GM06990 (cell line): Measurements from ENCODE around the gene CRYBA2.

Experiments used
- DNase-seq: peaks from one replicate; pipeline ENCODE4 v3.0.0-alpha.2; 2011; ENCODE audit not compliant: insufficient read length; ENCODE audit errors: extremely low read depth
- H3K27me3 ChIP-seq: replicated peaks from 2 replicates; pipeline ENCODE4 v1.6.0; 2011; ENCODE audit warnings: low read length; ENCODE audit not compliant: control insufficient read depth, insufficient read depth
- H3K36me3 ChIP-seq: 2 replicates; pipeline ENCODE4 v1.5.1; 2011; ENCODE audit warnings: low read length; ENCODE audit not compliant: control insufficient read depth, insufficient read depth
- H3K4me3 ChIP-seq: replicated peaks from 2 replicates; pipeline ENCODE4 v1.5.1; 2011; ENCODE audit warnings: low read depth, mild to moderate bottlenecking, control low read depth, low read length
- TF ChIP-seq, protein P1 (sequence below): IDR thresholded peaks from 2 replicates; pipeline ENCODE4 v1.5.1; 2011; ENCODE audit warnings: low read length, control low read depth, mild to moderate bottlenecking, inconsistent platforms; ENCODE audit not compliant: insufficient read depth, poor library complexity, severe bottlenecking

Gene CRYBA2

DNA sequence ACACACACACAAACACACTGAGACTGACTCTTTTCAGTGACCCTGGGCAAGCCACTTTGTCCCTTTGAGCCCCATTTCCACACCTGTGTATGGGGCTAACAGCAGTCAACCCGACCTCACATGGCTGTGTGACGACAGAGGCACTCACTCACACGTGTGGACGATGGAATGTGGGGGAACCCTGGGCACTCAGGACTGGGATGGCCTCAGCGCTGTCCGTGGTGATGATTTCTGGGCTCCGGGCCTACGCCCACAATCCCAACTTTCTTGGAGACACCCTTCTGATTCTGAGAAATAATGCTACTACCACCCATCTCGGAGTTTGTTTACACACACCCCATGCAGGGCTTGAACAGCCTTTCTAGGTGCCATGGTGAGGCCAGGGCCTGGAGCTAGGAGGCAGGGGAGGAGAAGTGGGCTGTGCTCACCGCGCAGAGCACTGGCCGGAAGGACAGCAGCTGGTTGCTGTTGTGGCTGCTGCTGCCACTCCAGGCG is 1.5 kb downstream of the CRYBA2 start:
- H3K36me3 ChIP-seq, result no peaks in the 10 kb centered on the region
- peaks cover 11% of the 10 kb centered on the region for H3K27me3 ChIP-seq
- DNase-seq, result no peak
- TF ChIP-seq, protein P1, sequence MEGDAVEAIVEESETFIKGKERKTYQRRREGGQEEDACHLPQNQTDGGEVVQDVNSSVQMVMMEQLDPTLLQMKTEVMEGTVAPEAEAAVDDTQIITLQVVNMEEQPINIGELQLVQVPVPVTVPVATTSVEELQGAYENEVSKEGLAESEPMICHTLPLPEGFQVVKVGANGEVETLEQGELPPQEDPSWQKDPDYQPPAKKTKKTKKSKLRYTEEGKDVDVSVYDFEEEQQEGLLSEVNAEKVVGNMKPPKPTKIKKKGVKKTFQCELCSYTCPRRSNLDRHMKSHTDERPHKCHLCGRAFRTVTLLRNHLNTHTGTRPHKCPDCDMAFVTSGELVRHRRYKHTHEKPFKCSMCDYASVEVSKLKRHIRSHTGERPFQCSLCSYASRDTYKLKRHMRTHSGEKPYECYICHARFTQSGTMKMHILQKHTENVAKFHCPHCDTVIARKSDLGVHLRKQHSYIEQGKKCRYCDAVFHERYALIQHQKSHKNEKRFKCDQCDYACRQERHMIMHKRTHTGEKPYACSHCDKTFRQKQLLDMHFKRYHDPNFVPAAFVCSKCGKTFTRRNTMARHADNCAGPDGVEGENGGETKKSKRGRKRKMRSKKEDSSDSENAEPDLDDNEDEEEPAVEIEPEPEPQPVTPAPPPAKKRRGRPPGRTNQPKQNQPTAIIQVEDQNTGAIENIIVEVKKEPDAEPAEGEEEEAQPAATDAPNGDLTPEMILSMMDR, result no peak
- no peak overlapping the region for H3K4me3 ChIP-seq

DNA sequence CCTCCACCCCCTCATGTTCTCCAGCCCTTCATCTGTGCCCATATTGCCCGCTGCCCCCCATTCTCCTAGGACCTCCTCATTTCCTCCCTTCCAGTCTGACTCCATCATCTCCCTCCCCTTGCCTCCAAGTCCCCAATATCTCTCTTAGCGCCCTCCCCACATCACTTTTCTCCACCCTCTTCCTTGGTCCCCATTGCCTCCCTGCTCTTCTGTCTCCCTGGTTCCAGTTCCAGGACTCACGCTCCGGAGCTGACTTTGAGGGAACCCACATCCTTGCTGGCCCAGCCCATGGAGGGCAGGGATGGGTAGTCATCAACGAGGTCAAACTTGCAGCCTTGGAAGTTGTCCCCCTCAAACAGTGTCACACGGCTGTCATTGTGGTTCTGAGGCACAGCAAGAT is 2.6 kb downstream of the CRYBA2 start:
- Histone ChIP-seq H3K27me3 (peaks cover 13% of the 10 kb centered on the region), H3K4me3 (no peak overlapping the region), H3K36me3 (no peaks in the 10 kb centered on the region)
- DNase-seq, result no peak
- TF ChIP-seq, protein P1, result no peak

DNA sequence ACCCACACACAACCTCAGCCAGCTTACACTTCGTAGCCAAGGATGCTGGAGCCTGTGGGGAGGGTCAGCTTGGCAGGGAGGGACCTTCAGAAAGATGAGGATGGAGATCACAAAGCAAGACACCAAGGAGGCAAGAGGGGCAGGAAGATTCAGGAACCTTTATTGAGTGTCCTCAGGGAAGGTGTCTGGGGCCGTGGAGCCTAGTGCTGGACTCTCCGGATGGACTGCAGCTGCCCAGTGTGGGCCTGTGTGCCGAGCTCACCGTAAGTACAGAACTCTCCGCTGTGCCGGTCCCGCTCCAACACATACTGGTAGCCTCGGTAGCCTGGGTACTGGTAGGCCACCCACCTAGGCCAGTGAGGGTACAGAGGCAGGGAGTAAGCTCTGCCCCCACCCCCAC is 3.2 kb downstream of the CRYBA2 start:
- no peak overlapping the region for H3K4me3 ChIP-seq
- H3K36me3 ChIP-seq, result no peaks in the 10 kb centered on the region
- DNase-seq, result no peak
- TF ChIP-seq, protein P1, result no peak
- peaks cover 11% of the 10 kb centered on the region for H3K27me3 ChIP-seq

DNA sequence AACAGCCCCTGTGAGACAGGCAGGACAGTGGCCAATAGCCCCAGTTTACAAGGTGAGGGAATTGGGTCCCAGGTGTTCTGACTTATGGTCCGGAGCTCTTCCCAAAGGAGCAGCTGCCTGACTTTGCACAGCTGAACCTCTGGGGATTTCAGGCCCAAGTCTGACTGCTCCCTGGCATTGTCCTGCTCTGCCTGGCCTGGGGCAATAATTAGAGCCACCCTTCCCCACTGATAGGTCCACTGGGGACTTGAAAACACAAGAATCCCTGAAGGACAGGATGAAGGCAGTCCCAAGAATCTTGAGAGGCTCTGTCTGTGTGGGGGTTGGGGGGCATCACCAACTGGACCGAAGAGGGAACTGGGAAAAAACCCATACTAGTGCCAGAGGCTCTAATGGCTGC is 4.6 kb downstream of the CRYBA2 start:
- H3K4me3 ChIP-seq, result no peak overlapping the region
- no peak for DNase-seq
- H3K36me3 ChIP-seq, result no peaks in the 10 kb centered on the region
- TF ChIP-seq, protein P1, result no peak
- H3K27me3 ChIP-seq, result peaks cover 7% of the 10 kb centered on the region

DNA sequence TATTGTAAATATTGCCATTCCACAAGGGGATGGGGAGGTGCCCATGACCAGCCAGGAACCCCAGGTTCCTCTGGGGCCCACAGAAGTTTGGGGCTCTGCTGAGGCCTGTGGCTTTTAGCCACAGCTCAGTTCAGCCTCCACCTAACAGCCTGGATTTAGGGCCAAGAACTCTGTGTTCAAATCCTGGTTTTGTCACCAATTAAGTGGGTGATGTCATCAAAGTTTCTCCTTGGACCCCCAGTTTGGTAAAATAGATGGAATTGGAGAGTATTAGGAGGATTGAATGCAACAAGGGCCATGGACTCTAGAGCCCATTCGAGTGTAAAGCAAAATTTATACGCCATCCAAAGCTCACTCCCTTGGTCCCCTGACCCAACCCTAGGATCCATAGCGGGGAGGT is 5.1 kb downstream of the CRYBA2 start:
- Histone ChIP-seq H3K27me3 (peaks cover 8% of the 10 kb centered on the region), H3K36me3 (no peaks in the 10 kb centered on the region), H3K4me3 (no peak overlapping the region)
- TF ChIP-seq, protein P1, result no peak
- no peak for DNase-seq

DNA sequence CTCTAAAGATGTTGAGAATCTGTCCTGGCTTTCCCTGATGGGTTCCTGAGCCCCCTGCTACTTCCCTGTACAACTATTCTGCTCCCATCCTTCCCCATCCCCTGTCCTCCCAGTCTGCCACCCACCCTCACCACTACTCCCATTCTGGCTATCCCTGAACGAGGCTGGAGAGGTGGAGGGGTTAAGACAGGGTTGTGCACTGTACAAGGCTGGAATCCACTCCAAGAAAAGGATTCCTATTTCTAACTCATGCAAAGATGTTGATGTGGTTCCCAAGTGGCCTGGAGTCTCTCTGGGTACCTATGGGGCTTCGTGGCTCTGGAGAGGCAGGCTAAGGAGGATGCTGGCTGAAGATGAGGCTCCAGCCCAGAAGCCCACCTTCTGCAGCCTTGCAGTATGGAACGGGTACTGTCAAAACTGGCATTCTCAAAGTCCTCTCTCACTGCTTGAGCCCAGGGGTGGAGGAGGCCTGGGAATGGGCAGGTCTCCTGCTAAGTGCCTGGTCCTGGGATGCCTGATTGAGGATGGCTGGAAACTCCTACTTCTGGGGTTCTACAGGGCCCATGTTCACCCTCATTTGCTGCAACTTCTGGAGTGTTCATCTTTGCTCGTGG is 7.0 kb downstream of the CRYBA2 start:
- no peak for DNase-seq
- no peak overlapping the region for H3K4me3 ChIP-seq
- peaks cover 8% of the 10 kb centered on the region for H3K27me3 ChIP-seq
- no peaks in the 10 kb centered on the region for H3K36me3 ChIP-seq
- TF ChIP-seq, protein P1, result no peak
